ENCODE data around the gene MMP14.

- TF ChIP-seq, protein P1, sequence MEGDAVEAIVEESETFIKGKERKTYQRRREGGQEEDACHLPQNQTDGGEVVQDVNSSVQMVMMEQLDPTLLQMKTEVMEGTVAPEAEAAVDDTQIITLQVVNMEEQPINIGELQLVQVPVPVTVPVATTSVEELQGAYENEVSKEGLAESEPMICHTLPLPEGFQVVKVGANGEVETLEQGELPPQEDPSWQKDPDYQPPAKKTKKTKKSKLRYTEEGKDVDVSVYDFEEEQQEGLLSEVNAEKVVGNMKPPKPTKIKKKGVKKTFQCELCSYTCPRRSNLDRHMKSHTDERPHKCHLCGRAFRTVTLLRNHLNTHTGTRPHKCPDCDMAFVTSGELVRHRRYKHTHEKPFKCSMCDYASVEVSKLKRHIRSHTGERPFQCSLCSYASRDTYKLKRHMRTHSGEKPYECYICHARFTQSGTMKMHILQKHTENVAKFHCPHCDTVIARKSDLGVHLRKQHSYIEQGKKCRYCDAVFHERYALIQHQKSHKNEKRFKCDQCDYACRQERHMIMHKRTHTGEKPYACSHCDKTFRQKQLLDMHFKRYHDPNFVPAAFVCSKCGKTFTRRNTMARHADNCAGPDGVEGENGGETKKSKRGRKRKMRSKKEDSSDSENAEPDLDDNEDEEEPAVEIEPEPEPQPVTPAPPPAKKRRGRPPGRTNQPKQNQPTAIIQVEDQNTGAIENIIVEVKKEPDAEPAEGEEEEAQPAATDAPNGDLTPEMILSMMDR (IDR thresholded peaks at IDR 0.05): no peak
- no peak for TF ChIP-seq POLR2A (IDR thresholded peaks at IDR 0.05)
Observed at GRCh38 chr14:22887990-22888378, 51.6 kb downstream of the MMP14 start.

All from lower leg skin (tissue), 3 donors.